GM19324 (cell line): ENCODE results near the gene MYO5B.
"Not testable (repeated sequence)": the region's sequence is repeated elsewhere in the genome, so short reads cannot be mapped to it uniquely, and the experiment has no call there.

Experiments
- ATAC-seq: cut with Tn5 transposase; IDR thresholded peaks from one replicate; pipeline ENCODE4 v1.9.1; 2021; ENCODE audit warnings: mild to moderate bottlenecking, moderate library complexity; ENCODE audit not compliant: unreplicated experiment, low FRiP score

MYO5B gene

GRCh38 chr18:49783631-49784030 is 411.3 kb downstream of the MYO5B start:
- ATAC-seq, result not testable (repeated sequence)

- ATAC-seq, result no peak
Observed at GRCh38 chr18:49778826-49779465, 416.0 kb downstream of the MYO5B start.
